ENCODE results near the gene ADAMTS2.
"Not testable (repeated sequence)": the region's sequence is repeated elsewhere in the genome, so short reads cannot be mapped to it uniquely, and the experiment has no call there.

ADAMTS2 gene

GRCh38 chr5:179296150-179296821, 49.0 kb downstream of the ADAMTS2 start:
- no peak for DNase-seq (ENCODE audit: low read depth in 2 of 2)

GRCh38 chr5:179295778-179296149, 49.5 kb downstream of the ADAMTS2 start:
- no peak for DNase-seq (ENCODE audit: low read depth in 2 of 2)

GRCh38 chr5:179294891-179295777, 50.1 kb downstream of the ADAMTS2 start:
- no peak for DNase-seq (ENCODE audit: low read depth in 2 of 2)

- DNase-seq (ENCODE audit: low read depth in 2 of 2): no peak
These were observed 51.0 kb downstream of the ADAMTS2 start for GRCh38 chr5:179294131-179294780.

GRCh38 chr5:179292681-179293635, 52.3 kb downstream of the ADAMTS2 start:
- DNase-seq (ENCODE audit: low read depth in 2 of 2): no peak

- no peak for DNase-seq (ENCODE audit: low read depth in 2 of 2)
These were observed 53.1 kb downstream of the ADAMTS2 start for GRCh38 chr5:179292202-179292601.

GRCh38 chr5:179290681-179291540, 54.4 kb downstream of the ADAMTS2 start:
- no peak for DNase-seq (ENCODE audit: low read depth in 2 of 2)

- DNase-seq (ENCODE audit: low read depth in 2 of 2): no peak
These were observed 55.4 kb downstream of the ADAMTS2 start for GRCh38 chr5:179289756-179290385.

- DNase-seq (ENCODE audit: low read depth in 2 of 2): no peak
These were observed 56.5 kb downstream of the ADAMTS2 start for GRCh38 chr5:179288809-179289185.

- no peak for DNase-seq (ENCODE audit: low read depth in 2 of 2)
These were observed 57.0 kb downstream of the ADAMTS2 start for GRCh38 chr5:179288101-179288808.

GRCh38 chr5:179287631-179288030, 57.6 kb downstream of the ADAMTS2 start:
- DNase-seq (ENCODE audit: low read depth in 2 of 2): no peak

GRCh38 chr5:179287071-179287470, 58.2 kb downstream of the ADAMTS2 start:
- no peak for DNase-seq (ENCODE audit: low read depth in 2 of 2)

GRCh38 chr5:179285776-179286162, 59.5 kb downstream of the ADAMTS2 start:
- DNase-seq (ENCODE audit: low read depth in 2 of 2): not testable (repeated sequence)

GRCh38 chr5:179284751-179285631, 60.3 kb downstream of the ADAMTS2 start:
- no peak for DNase-seq (ENCODE audit: low read depth in 2 of 2)

- DNase-seq (ENCODE audit: low read depth in 2 of 2): not testable (repeated sequence)
These were observed 61.4 kb downstream of the ADAMTS2 start for GRCh38 chr5:179283908-179284307.

GRCh38 chr5:179281694-179282093, 63.6 kb downstream of the ADAMTS2 start:
- DNase-seq (ENCODE audit: low read depth in 2 of 2): no peak

- no peak for DNase-seq (ENCODE audit: low read depth in 2 of 2)
These were observed 65.2 kb downstream of the ADAMTS2 start for GRCh38 chr5:179280095-179280490.

- DNase-seq (ENCODE audit: low read depth in 2 of 2): no peak
These were observed 65.7 kb downstream of the ADAMTS2 start for GRCh38 chr5:179279347-179280094.

Measured in activated CD4-positive, alpha-beta T cell treated with anti-CD3 and anti-CD28 coated beads for 24 hours (primary cell).